ENCODE data around the gene WFDC8. TPM values are rescaled to one million over a fixed set of nuclear protein-coding genes. Genes with fewer than 3 reads are reported as not detected.

Gene WFDC8
- polyA plus RNA-seq, 1 of the 3 experiments (the other 2 are of a cell fraction), result not detected

- TF ChIP-seq IRF3 (IDR thresholded peaks at IDR 0.05; ENCODE audit: low read depth, low read length), result no peak
- TF ChIP-seq USF2 (IDR thresholded peaks at IDR 0.05; ENCODE audit: borderline replicate concordance, low read depth, low read length), result no peak
- no peak for TF ChIP-seq MXI1 (IDR thresholded peaks at IDR 0.05; ENCODE audit: low read depth, low read length)
- TF ChIP-seq PBX3 (IDR thresholded peaks at IDR 0.05), result no peak
- no peak for TF ChIP-seq EP300 (IDR thresholded peaks at IDR 0.05; ENCODE audit: borderline replicate concordance in 1 of 2, low read depth in 1 of 2, low read length in 1 of 2)
- no peak for TF ChIP-seq RAD21 (IDR thresholded peaks at IDR 0.05; ENCODE audit: low read length)
- TF ChIP-seq CTCF (IDR thresholded peaks at IDR 0.05), result no peak
Measured at GRCh38 chr20:45547206-45547770, 31.8 kb downstream of the WFDC8 start, which contains the start of gene EPPIN (continued).

- Histone ChIP-seq H3K9ac (no peak overlapping the region), H3F3A (replicated peaks; ENCODE audit: insufficient read depth) (no peaks in the 10 kb centered on the region), H3K4me2 (no peak overlapping the region), H3K4me3 (ENCODE audit: low read depth in 2 of 2, low read length in 1 of 2) (no peak overlapping the region), H2AFZ (ENCODE audit: low read depth) (no peak overlapping the region), H3K27me3 (ENCODE audit: insufficient read depth) (peaks cover 23% of the 10 kb centered on the region; the same call in 1 of the 2 replicates), H4K20me1 (ENCODE audit: insufficient read depth) (no peaks in the 10 kb centered on the region), H3K36me3 (replicated peaks in 1 of 2; ENCODE audit: control insufficient read depth in 1 of 2, insufficient read depth in 2 of 2, low read length in 1 of 2) (no peaks in the 10 kb centered on the region), H3K9me3 (no peaks in the 10 kb centered on the region), H3K79me2 (ENCODE audit: insufficient read depth) (no peaks in the 10 kb centered on the region), H3K9me2 (no peaks in the 10 kb centered on the region), H3K27ac (ENCODE audit: low read depth in 2 of 2, low read length in 1 of 2) (no peak overlapping the region), H3K4me1 (ENCODE audit: control insufficient read depth in 1 of 2, insufficient read depth in 2 of 2, low read depth in 1 of 2, low read length in 1 of 2) (no peaks in the 10 kb centered on the region)
- ChIA-PET CTCF (interaction anchor here (1.1 kb wide), 1 partner anchor 225 kb away, joined by 4 read pairs; no protein-coding TSS in a partner anchor), POLR2A (no interaction called here)
- DNase-seq, result peak; percentile 10
- TF ChIP-seq TCF12 (IDR thresholded peaks at IDR 0.05) (no peak), RAD21 (IDR thresholded peaks at IDR 0.05; ENCODE audit: low read length) (peak; percentile 57), CTCF (IDR thresholded peaks at IDR 0.05) (peak; percentile 54), TAF1 (IDR thresholded peaks at IDR 0.05; ENCODE audit: borderline replicate concordance, low read depth, low read length) (no peak)
- 0% methylated on average over 5 of the region's 5 CpGs for WGBS (ENCODE audit: low lambda C conversion rate)
Measured at GRCh38 chr20:45545754-45546453, 33.2 kb downstream of the WFDC8 start.

All from SK-N-SH (cell line).